Tibial artery (tissue), 4 donors: Measurements from ENCODE around the gene SPSB2.

Source experiments
- DNase-seq, 2 donors: peaks; one replicate each; pipeline ENCODE4 v3.0.0-alpha.2; 2019
- H3K27ac ChIP-seq, 2 donors: fragments of 200-600 bp; sonication (generic) in 1 of 2; 1 replicate in 1 of 2; 2 replicates in 1 of 2; pipeline ENCODE4 v1.5.1; 2018 to 2019; ENCODE audit warnings: mild to moderate bottlenecking in 1 of 2
- H3K27me3 ChIP-seq, 2 donors: fragments of 200-600 bp; sonication (generic) in 1 of 2; one replicate each; pipeline versions ENCODE4 v1.5.1 to v1.6.0; 2016 to 2019
- H3K36me3 ChIP-seq, 3 donors: fragments of 200-600 bp; sonication (generic) in 2 of 3; one replicate each; pipeline ENCODE4 v1.5.1; 2016 to 2019; ENCODE audit warnings: mild to moderate bottlenecking in 2 of 3
- H3K4me1 ChIP-seq, 4 donors: fragments of 200-600 bp; sonication (generic) in 2 of 4; 1 replicate in 3 of 4; 2 replicates in 1 of 4; pipeline ENCODE4 v1.5.1; 2016 to 2019
- H3K4me3 ChIP-seq, 2 donors: fragments of 200-600 bp; sonication (generic) in 1 of 2; 1 replicate in 1 of 2; 2 replicates in 1 of 2; pipeline ENCODE4 v1.5.1; 2018 to 2019; ENCODE audit warnings: mild to moderate bottlenecking in 2 of 2
- H3K9me3 ChIP-seq, 3 donors: fragments of 200-600 bp; sonication (generic) in 1 of 3; one replicate each; pipeline ENCODE4 v1.5.1; 2016 to 2019
- CTCF ChIP-seq, 2 experiments: fragments of 200-600 bp in 1 of 2; fragments of 450-650 bp in 1 of 2; IDR thresholded peaks; one replicate each; pipeline ENCODE4 v1.5.1; 2017 to 2019; ENCODE audit warnings: antibody characterized with exemption in 2 of 2, mild to moderate bottlenecking in 1 of 2, moderate library complexity in 1 of 2
- intact Hi-C: fragments of 100-400 bp; cut with DNase I; formaldehyde crosslinking; loops from one replicate; pipeline ENCODE4 v1.15.0; 2023; ENCODE audit warnings: low total_unique reads

The SPSB2 gene

GRCh38 chr12:6903722-6904121 is 30.6 kb upstream of the SPSB2 start:
- Histone ChIP-seq H3K4me1 (peaks cover 0 to 14% (median 6%) of the 10 kb centered on the region in 4 donors), H3K27me3 (no peaks in the 10 kb centered on the region), H3K4me3 (no peak overlapping the region), H3K36me3 (peaks cover 0 to 14% (median 14%) of the 10 kb centered on the region in 3 donors), H3K27ac (no peak overlapping the region), H3K9me3 (no peaks in the 10 kb centered on the region)
- no peak for DNase-seq
- TF ChIP-seq CTCF (IDR thresholded peaks at IDR 0.05), result no peak
- intact Hi-C loops, result no loop called here

GRCh38 chr12:6902448-6902847 is 29.3 kb upstream of the SPSB2 start:
- intact Hi-C loops, result no loop called here
- peaks cover 0 to 14% (median 6%) of the 10 kb centered on the region in 4 donors for H3K4me1 ChIP-seq

GRCh38 chr12:6899837-6900519 is 26.9 kb upstream of the SPSB2 start:
- Histone ChIP-seq H3K4me1 (peaks cover 0 to 10% (median under 1%) of the 10 kb centered on the region in 4 donors), H3K36me3 (no peaks in the 10 kb centered on the region), H3K27ac (no peak overlapping the region), H3K27me3 (no peaks in the 10 kb centered on the region), H3K9me3 (no peaks in the 10 kb centered on the region), H3K4me3 (no peak overlapping the region)
- intact Hi-C loops, result no loop called here
- DNase-seq, result peak in 1 of 2 donors; percentile 57
- TF ChIP-seq CTCF (IDR thresholded peaks at IDR 0.05), result no peak

More at GRCh38 chr12:6902448-6902847, 29.3 kb upstream of the SPSB2 start:
- Histone ChIP-seq H3K9me3 (no peaks in the 10 kb centered on the region), H3K27me3 (no peaks in the 10 kb centered on the region), H3K36me3 (peaks cover 0 to 11% (median 7%) of the 10 kb centered on the region in 3 donors), H3K27ac (no peak overlapping the region), H3K4me3 (no peak overlapping the region)
- DNase-seq, result no peak
- no peak for TF ChIP-seq CTCF (IDR thresholded peaks at IDR 0.05)

GRCh38 chr12:6899427-6899826 is 26.3 kb upstream of the SPSB2 start:
- Histone ChIP-seq H3K36me3 (no peaks in the 10 kb centered on the region), H3K4me3 (no peak overlapping the region), H3K27me3 (no peaks in the 10 kb centered on the region), H3K9me3 (no peaks in the 10 kb centered on the region), H3K27ac (no peak overlapping the region), H3K4me1 (peaks cover 0 to 8% (median 0%) of the 10 kb centered on the region in 4 donors)
- intact Hi-C loops, result no loop called here
- no peak for DNase-seq
- no peak for TF ChIP-seq CTCF (IDR thresholded peaks at IDR 0.05)

- Histone ChIP-seq H3K9me3 (no peaks in the 10 kb centered on the region), H3K4me1 (peaks cover 0 to 3% (median 0%) of the 10 kb centered on the region in 4 donors), H3K27ac (no peak overlapping the region), H3K36me3 (no peaks in the 10 kb centered on the region), H3K27me3 (no peaks in the 10 kb centered on the region), H3K4me3 (no peak overlapping the region)
- no peak for DNase-seq
- intact Hi-C loops, result no loop called here
- no peak for TF ChIP-seq CTCF (IDR thresholded peaks at IDR 0.05)
Measured at GRCh38 chr12:6896846-6897435, 23.8 kb upstream of the SPSB2 start.
